Forelimb muscle (tissue), 1 donor: ENCODE data around the gene HCST. TPM values are rescaled to one million over a fixed set of nuclear protein-coding genes. Genes with fewer than 3 reads are reported as not detected.
"Not testable (repeated sequence)": the region's sequence is repeated elsewhere in the genome, so short reads cannot be mapped to it uniquely, and the experiment has no call there.

Experiments
- DNase-seq: peaks from one replicate; pipeline ENCODE4 v3.0.0-alpha.2; 2013; ENCODE audit warnings: low read depth
- polyA plus RNA-seq: library from polyadenylated mRNA; unstranded; fragments of 120-200 nt; gene quantifications from one replicate; pipeline ENCODE4 v1.2.1, GENCODE V29; 2013; ENCODE audit not compliant: insufficient read length

Gene HCST
- polyA plus RNA-seq, 1 donor, result 4.7 TPM

DNA sequence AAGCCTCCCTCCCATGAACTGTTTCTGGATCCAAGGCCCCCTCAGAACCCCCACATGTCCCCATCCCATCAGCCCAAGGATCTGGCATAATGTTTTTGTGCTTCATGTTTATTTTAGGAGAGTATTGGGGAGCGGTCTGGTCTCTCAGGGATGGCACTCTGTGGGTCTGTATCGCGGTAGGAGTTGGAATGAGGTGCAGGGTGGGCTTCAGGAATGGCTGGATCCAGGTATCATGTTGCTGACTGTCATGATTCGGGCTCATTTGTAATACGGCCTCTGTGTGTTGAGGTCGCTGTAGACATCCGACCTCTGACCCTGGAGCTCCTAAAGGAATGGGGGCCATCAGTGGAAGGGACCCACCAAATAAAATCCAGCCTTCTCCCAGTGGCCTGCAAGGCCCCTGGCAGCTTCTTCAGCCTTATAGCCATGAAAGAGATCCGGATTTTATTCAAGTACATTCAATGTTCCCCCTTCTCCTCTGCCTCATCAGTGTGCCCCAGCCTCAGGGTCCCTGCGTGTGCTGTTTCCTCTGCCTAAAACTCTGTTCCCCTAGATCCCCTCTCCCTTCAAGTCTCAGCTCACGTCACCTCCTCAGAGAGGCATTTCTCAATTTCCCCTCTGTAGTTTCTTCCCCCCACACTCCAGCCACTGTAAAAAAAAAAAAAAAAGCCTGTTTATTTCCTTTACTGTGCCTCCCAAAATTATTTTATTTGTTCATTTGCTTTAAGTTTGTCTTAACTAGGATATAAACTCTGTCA, 2.2 kb downstream of the HCST start:
- no peak for DNase-seq

DNA sequence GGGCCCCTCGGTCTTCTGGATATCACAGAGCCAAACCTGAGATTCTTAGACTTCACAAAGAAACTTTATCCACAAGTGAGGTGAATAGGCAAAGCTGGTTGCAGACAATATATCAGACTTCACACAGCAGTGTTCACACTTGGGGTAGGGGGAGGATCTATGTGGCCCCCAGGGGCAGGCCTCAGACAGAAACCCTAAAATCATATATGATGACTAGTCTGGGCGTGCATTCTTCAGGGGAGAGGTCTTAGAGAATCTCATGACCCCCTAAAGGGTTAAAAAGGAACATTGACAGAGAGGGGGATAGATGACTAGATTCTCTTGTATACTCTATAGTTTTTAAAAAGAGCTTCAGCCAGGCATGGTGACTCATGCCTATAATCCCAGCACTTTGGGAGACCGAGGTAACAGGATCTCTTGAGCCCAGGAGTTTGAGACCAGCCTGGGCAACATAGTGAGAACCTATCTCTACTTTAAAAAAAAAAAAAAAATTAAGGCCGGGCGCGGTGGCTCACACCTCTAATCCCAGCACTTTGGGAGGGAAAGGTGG, 2.9 kb downstream of the HCST start:
- DNase-seq, result no peak

DNA sequence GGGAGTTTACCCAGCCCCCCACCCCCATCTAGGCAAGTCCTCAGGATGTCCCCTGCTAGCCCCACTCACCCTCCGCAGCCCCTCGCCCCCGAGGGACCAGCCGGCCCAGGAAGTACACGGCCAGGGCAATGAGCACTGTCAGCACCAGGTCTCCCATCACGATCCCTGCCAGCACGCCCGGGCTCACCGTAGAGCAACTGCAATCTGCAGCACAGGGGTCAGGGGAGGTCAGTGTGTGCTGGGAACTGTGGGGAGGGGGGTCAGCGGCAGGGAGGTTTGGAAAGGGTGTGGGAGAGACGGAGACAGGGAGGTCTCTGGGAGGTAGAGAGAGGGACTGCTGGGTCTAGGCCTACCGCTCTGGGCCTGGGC, 5.0 kb downstream of the HCST start:
- no peak for DNase-seq

DNA sequence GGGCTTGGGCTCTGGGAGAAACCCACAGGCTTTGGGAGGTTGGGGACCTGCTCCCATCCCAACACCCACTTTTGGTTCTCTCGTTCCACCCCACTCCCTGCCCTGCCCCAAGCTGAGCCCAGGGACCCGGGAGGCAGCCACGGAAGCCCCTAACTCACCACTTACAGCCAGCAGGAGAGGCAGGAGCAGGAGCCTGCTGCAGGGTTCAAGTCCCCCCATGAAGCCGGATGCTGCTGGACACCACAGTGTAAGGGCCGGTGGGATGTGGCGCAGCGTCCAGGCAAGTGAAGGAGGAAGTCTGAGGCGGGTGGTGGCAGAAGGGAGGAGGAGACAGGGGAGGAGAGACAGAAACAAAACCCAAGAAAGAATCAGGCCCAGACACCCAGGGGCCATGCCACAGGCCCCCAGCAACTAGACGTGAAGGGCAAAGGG, 5.7 kb downstream of the HCST start, which contains the start of gene TYROBP:
Gene TYROBP (minus strand): TSS at position 286 of the 432 bp plus-strand sequence. CDS start 67 bp downstream, at position 219.
- no peak for DNase-seq

DNA sequence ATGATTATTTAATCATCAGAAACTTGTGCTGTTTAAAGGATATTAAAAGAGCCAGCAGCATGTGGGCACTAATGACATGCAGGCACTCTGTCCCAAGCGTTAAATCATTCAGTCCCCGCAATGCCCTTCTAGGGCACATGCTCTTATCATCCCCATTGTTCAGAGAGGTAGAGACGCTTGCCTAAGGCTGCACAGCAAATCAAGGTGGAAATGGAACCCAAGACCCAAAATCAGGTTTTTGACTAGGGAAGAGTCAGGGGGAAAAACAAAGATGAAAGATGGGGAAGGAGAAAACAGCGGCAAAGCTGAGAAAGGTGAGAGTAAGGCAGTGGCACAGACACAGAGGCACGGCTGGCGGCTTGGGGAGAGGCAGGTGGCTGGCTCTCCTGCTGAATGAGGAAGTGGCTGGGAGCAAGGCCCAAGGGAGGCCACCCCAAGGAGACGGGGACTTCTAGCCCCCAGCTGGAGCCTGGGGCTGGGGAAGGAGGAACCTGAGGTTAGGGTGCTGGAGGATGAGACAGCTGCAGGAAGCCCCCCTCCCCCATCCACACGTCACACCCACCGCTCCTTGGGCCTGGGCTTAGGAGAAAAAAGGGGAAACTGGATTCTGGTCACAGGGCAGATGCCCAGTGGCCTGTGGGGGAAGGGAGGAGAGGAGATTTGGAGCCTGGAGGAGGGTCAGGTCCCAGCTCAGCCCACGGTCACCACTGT, 6.8 kb downstream of the HCST start:
- DNase-seq, result no peak

DNA sequence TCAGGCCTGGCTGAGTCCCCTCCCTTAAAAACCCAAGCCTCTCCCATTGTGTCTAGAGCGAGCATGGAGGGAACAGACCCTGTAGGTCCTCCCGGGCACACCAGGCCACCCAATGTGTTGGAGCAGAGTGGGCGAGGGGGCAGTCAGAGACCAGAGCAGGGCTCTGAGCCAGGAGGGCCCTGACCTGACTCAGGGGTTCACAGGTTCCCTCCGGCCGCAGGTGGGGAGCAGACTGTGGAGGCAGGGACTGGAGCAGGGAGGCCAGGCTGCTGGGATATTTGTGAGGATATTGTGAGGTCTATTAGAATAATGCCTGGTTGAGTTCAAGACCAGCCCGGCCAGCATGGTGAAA, 7.3 kb downstream of the HCST start:
- no peak for DNase-seq

DNA sequence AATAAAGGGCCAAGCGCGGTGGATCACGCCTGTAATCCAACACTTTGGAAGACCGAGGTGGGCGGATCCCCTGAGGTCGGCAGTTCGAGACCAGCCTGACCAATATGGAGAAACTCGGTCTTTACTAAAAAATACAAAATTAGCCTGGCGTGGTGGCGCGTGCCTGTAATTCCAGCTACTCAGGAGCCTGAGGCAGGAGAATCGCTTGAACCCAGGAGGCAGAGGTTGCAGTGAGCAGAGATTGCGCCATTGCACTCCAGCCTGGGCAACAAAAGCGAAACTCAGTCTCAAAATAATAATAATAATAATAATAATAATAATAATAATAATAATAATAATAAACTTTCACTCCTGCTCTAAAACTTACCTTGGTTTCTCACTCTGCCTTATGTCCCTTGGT, 8.0 kb downstream of the HCST start:
- DNase-seq, result not testable (repeated sequence)

DNA sequence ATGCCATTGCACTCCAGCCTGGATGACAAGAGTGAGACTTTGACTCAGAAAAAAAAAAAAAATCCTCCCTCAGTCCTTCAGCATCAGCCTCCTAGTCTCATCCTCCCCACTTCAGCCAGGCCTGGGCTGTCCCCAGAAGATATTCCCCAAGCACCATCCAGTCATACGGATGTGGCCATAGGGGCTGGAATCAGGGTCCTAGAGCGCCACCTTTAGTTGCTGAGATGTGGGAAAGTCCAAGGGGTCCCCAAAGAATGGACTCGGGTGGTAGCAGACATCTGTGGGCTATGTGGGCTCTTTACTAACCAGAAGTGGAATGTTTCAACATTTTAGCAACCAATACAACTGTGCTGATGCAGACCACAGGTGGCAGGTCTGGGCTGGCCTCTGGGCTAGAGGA, 8.8 kb downstream of the HCST start:
- no peak for DNase-seq

DNA sequence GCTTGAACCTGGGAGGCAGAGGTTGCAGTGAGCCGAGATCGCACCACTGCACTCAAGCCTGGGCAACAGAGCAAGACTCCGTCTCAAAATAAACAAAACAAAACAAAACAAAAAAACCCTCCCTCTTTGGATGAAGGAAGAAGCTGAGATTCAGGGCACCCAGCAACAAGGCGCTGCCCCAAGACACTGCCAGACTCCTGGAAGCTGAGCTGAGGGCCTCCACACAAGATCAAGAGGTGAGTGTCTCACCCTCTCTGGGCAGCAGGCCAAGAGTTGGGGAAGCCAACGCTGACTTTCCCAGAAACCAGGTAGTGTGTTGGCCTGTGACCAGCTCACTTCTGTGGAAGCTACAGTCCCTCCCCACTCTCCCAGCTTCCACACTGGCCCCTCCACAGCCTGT, 9.5 kb downstream of the HCST start:
- DNase-seq, result no peak

DNA sequence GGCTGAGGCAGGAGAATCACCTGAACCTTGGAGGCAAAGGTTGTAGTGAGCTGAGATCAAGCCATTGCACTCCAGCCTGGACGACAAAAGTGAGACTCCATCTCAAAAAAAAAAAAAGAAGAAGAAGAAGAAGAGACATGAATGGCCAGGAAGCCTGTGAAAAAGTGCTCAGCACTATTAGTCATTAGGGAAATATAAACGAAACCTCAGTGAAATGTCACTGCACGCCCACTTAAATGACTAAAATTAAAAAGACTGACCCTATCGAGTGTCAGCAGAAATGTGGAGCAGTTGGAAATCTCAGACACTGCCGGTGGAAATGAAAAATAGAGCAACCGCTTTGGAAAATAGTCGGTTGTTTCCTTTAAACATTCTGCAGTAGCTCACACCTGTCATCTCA, 11.3 kb downstream of the HCST start:
- no peak for DNase-seq

DNA sequence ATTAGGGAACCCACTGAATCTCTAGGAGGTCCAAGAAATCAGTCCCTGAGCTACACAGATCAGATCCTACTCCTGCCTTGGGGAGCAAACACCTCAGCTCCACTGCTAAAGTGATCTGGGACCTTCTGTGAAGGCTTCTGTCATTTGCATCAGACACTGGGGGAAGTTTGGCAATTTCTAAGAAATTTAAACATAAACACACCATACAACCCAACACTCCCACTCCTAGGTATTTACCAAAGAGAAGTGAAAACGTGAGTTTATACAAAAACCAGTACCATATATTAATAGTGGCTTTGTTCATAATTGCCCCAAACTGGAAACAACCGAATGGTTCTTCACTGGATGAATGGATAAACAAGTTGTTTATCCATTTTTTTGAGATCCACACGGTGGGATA, 13.1 kb downstream of the HCST start:
- DNase-seq, result no peak

DNA sequence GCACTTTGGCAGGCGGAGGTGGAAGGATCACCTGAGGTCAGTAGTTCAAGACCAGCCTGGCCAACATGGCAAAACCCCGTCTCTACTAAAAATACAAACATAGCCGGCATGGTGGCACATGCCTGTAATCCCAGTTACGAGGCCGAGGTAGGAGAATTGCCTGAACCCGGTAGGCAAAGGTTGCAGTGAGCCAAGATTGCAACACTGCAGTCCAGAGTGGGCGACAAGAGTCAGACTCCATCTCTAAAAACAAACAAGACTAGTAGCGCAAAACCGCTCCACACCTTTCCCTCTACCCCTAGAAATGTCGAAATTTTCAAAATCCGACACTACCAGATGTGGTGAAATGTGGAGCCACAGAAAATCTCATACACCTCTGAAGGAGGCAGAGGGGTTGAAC, 17.0 kb downstream of the HCST start:
- DNase-seq, result no peak

DNA sequence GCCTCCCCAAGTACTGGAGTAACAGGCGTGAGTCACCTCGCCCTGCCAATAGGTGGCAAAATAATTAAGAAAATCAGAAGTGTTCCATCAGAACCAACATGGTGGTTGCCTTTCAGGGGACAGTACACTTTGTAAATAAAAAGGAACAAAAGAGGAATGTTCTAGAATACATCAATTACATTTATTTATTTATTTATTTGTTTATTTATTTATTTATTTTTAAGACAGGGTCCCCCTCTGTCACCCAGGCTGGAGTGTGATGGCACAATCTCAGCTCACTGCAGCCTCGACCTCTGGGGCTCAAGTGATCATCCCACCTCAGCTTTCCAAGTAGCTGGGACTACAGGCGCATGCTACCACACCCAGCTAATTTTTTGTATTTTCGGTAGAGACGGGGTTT, 18.7 kb downstream of the HCST start:
- no peak for DNase-seq

DNA sequence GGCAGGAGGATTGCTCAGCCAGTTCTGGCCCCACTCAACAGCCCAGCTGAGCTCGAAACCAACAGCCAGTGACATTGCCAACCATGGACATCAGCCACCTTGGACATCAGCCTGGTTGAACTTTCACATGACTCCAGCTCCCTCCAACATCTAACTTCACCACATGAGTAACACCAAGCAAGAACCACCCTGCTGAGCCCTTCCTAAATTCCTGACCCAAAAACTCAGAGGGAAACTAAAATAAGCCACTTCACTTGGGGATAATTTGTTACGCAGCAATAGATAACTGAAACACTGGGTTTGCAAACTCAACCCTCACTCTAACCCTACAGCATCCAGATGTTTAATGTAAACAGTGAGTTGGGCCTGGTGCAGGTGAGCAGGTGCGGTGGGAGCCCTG, 23.2 kb downstream of the HCST start:
- no peak for DNase-seq

DNA sequence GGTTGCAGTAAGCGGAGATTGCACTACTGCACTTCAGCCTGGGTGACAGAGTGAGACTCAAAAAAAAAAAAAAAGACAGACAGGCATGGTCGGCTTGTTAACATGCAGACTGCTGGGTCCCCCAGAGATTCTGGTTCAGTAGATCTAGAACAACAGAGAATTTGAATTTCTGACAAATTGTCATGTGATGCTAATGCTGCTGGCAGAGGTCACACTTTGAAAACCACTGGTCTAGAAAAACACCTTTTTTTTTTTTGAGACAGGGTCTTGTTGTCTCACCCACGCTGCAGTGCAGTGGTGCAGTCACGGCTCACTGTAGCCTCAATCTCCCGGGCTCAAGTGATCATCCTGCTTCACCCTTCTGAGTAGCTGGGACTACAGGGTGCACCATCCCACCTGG, 26.2 kb downstream of the HCST start:
- no peak for DNase-seq

DNA sequence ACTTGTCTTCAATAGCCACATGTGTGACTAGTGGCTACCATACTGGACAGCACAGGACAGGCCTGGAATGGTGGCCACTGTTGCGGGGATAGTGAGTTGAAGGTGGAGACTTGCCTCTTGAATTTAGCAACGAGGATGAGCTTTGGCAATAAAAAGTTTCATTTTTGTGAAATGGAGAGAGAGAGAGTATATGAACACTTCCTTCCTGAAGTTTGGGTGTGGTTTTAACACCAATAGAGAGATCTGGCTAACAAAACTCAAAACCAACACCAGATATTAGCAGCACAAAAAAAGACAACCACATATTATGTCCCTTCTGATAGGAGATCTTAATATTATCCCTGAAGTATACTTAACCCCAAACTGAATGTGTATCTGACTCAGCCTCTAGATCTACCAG, 27.5 kb downstream of the HCST start:
- DNase-seq, result no peak

DNA sequence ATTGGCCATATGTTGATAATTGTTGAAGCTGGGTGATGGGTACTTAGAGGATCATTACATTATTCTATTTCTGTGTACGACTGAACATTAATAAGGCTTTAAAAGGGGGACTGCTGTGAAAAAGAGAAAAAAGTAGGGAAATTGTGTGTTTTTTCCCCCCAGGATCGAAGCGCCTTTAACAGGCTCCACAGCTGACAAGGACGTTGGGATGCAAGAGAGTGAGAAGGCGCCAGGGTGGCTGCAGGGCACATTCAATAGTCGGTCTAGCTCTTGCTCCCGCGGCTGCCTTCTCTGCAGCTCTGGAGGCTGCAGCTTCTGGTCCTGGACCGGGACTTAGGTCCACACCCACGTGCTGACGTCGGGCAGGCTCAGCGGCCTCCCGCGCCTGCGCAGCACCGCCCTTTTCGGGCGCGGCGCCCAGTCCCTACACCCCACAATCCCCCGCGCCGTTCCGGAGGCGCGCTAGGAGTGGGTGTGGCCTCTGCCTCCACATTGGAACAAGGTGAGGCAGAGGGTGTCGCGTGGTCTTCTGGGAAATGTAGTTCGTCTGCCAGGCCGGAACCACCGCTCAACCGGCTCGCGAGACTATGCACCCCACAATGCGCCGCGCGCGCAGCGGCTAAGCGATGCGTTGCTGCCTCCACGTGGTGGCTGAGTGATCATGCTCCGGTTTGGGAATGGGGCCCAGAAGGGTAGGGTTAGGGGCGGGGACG, 29.0 kb downstream of the HCST start:
- DNase-seq, result peak; percentile 98

DNA sequence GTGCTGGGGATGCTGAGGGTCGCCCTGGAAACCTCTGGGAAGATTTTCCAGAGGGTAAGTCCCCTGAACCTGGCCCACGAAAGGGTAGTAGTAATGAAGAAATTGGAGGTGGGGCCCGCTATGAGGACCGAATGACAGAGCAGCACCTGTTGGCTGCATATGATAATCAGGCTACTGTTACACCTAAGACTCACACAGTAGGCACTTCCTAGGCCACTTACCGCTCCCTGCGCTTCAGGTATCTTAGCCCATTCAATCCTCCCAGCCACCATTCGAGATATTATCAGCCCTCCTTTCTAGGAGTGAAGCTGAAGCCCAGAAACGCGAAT, 29.5 kb downstream of the HCST start:
- DNase-seq, result no peak

DNA sequence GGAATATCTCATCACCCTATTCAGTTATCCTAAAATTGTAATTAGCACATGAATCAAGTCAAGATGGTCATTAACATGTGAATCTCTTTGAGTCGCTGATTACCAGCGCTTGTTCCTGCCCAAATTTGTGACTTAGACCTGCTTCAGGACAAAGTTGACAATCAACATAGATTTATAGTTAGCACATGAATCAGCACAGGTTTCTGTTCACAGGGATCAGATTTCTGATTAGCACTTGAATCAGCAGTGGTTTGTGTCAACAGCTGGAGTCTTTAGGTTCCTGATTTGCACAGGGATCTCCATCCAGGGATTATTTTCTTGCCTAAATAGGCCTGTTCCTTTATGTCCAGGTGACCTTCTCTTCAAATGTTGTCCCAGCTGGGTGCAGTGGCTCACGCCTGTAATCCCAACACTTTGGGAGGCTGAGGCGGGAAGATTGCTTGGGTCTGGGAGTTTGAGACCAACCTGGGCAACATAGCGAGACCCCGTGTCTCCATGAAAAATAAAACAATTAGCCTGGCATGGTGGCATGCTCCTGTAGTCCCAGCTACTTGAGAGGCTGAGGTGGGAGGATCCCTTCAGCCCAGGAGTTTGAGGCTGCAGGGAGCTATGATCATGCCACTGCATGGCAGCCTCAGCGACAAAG, 30.1 kb downstream of the HCST start:
- DNase-seq, result no peak

DNA sequence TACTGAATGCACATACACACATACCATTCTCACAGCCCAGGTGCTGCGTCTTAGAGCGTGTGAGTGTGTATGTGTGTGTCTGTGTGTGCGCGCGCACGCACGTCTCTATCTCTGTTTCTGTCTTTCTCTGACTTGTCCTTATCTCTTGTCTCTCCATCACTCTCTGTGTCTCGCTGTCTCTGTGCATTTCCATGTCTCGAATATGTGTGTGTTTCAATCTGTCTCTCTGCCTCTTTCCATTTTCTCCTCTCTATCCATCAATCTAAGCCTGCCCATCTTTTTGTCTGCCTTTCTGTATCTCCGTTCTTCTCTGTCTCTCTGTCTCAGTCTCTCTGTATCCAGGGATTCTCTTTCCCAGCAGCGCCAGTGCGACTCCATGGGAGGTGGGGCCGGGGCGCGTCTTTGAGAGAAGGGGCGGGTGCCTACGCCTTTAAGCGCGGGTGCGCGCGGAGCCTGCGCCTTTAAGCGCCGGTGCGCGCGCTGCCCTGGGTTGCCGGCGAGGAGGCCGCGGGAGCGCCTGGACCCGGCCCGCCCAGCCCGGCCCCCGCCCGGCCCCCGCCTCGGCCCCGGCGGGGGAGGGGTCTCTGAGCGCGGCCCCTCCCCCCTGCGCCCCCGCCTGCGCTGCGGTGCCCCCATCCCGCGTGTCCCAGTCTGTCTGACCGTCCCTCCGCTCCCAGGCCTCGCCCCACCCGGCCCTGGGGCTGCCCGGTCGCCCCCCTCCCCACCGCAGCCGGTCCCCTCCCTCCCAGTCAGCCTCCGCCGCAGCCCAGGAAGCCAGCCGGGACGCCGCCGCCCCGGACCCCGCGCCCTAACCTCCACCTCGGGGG, 33.8 kb downstream of the HCST start, which contains the start of gene LRFN3:
Gene LRFN3 (plus strand): TSS at position 464 of the 827 bp plus-strand sequence. CDS start 3,052 bp downstream, outside the sequence.
- peak; percentile 36 for DNase-seq

DNA sequence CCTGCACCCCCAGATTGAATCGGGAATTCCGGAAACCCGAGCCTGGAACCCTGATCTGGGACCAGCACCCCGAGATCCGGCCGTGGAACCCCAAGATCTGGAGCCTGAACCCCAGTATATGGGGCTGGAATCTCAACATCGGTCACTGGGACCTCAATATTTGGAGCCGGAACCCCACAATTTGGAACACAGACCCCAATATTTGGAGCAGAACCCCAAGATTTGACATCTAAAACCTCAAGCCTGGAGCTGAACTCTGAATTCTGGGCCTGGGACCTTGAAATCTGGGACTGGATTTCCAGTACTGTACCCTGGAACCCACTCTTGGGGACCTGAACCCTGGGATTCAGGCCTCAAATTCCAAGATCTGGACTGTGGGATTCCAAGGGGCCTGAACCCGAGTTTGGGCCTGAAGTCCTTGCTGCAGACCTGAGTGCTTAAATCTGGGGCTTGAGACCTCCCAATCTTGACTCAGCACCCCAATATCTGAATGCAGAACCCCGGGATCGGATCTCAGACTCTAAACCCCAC, 34.5 kb downstream of the HCST start:
- DNase-seq, result no peak
